GM18499 (cell line): ENCODE results near the gene COG5.
"Not testable (repeated sequence)": the region's sequence is repeated elsewhere in the genome, so short reads cannot be mapped to it uniquely, and the experiment has no call there.

Experiments used
- ATAC-seq: cut with Tn5 transposase; IDR thresholded peaks from one replicate; pipeline ENCODE4 v1.9.1; 2021; ENCODE audit warnings: moderate number of reproducible peaks; ENCODE audit not compliant: insufficient read depth, unreplicated experiment

COG5 gene

DNA sequence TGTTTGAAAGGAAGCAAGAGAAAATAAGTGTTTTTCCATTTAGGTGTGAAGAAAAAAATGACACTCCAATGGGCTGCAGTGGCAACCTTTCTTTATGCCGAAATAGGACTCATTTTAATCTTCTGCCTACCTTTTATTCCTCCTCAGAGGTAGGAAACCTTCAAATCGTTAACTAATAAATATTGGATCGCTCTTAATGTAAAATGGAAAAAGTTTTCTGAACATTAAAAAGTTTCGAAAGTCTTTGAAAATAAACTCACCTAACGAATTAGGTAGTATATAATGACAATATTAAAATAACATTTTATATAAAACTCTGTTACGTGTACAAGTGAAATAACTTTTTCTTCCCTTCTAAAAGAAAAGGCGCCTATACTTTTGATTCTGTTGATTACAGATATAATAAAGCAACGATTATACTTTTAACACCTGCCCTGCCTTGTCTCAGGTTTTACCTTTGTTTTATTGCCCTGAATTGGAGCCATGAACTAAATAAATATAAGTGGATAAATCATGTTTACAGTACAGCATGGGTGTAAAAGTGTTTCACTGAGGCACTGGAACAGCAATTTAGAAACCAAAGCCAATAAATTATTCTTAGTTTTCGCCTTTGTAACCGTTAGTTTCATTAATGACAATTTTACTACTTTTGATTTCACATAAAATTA is 17.1 kb upstream of the COG5 start:
- no peak for ATAC-seq

DNA sequence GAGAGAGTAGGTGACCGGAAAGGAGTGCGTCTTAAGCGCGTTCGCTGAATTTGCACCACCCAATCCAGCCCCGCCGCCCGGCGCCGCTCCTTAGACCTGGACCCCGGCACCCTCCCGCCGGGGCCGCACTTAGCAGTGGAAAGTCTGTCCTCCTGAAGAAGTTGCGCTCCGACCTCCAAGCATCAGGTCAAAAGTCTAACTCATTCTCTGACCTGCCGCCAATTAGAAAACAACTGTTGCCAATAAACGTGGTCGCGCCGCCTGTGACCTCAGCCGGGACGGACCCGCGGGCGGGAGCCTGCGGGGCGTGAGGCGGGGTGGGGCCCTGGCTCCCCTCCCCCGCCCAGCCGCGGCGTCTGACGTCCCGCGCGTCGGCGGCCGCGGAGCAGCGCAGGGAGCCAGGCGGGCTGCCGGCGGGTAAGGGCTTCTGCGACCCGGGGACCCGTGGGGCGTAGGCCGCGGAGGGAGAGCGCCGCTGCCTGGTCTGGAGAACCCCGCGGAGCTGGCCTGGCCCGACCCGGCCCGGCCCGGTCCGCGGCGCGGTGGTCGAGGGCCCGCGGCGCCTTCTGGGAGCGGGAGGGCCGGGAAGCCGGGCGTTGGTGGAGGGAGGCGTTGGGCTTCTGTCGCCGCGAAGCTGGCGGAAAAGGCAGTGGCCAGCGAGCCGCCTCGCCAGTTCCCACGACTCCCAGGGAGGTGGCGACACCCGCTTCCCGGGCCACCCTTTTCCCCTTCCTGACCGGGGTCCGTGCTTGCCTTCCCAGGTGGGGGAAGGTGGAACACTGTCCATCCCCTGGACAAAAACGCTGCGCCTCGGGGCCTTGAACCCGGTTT is 16.4 kb upstream of the COG5 start, which contains the start of gene BCAP29:
Gene BCAP29, plus strand, starts transcription at position 362 of the 831 bp plus-strand sequence. CDS start 527 bp downstream, outside the sequence.
- peak; percentile 58 for ATAC-seq

DNA sequence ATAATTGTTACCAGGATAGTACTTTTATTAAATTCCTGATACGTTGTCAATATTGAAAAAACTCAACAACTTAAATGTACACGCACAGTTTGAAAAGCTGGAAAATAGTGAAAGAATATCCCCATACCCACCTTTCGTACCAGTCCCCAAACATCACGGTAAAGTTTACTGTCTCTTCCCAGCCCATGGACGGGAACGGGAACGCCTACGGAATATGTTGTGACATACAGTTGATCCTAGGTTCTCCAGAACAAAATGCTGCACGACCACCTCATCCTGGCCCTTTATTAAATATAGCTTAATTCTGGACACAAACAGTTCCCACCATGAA is 15.8 kb upstream of the COG5 start:
- no peak for ATAC-seq

DNA sequence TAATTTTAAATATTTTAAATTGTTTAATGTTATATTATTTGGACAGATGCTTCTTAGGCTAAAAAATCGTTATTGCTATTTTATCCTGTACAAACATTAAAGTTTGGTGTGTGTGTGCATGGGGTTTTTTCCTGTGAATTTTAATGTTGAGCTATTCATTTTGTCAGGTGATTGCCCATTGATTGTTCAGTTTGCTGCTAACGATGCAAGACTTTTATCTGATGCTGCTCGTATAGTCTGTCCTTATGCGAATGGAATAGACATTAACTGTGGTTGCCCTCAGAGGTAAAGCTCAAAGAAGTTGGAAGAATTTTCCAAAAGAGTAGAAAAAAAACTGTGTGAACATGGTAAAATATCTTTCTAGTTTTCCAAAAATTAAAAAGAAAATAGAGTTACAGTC is 9.8 kb upstream of the COG5 start:
- no peak for ATAC-seq

DNA sequence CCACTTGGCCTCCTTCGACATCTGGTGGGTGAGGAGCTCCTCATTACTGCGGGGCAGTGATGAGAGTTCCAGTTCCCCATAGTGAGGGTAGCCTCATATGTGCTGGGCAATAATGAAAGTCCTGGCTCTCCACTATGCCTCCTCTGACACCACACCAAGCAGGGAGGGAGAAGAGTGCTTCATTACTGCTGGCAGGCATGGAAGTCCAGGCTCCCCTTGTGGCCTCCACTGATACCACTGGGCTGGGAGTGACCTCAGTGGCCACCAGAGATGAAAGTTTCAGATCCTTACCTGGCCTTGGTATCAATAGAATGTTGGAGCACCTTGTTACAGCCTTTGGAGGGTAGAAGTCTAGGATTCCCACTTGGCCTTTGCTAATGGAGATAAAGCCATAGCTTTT is 6.6 kb upstream of the COG5 start:
- ATAC-seq = no peak

GRCh38 chr7:107564553-107565298 is 1.0 kb upstream of the COG5 start:
- ATAC-seq = no peak

DNA sequence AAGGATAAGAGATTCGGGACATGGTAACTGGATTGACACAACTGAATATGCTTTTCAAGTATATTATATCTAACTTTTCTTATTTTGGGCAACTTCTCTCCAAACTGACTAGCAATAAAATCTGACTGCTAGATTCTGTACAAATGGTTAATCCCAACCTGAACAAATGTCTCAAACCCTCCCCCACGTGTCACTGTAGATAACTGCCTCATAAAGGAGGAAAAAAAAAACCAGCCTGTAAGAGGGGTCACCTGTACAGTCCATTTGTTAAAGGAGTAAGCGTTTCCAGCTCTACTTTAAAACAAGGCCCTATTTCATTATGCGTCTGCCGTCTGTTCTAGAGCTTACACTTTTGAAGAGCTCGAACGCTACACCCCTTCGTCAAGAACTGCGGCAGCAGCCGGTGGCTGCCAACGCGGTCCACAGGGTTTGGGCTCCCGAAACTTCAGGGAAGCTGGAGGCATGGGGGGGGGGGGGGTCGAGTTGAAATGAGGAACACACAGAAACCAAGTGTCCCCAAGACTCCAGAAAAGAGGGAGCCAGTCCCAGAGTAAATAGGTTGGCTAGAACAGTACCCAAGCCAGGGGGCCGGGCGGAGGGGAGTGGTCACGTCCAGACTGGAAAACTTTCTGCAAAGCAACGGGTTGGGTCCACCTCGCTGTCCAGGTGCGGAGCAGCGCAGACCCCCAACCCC is 492 bp downstream of the COG5 start:
- ATAC-seq = peak; percentile 34

DNA sequence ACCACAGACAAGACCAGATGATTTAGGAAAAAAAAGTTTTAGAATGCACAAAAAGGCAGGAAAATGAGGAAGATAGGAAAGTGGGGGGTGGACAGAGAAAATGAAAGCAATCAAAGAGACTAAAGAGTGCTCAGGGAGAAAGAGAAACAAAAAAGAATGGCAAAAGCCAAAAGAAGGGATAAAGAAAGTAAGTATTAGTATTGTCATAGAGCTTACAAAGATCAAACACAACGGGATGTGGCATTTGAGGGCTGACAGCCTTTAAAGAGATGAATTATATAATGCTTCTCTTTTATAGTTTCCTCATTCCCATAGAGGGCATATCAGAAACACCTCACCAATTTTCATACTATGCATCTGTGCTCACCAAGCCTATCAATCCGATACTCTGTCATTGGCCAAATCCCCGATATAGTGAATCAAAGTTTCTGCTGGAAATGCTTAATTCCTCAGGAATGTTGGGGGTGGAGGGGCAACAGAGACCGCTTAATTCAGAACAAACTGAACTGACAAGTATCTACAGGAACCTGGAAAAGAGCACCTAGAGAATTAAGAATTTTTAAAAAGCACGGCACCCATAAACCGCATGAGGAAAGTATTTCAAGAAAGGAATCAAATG is 2.7 kb downstream of the COG5 start:
- no peak for ATAC-seq

DNA sequence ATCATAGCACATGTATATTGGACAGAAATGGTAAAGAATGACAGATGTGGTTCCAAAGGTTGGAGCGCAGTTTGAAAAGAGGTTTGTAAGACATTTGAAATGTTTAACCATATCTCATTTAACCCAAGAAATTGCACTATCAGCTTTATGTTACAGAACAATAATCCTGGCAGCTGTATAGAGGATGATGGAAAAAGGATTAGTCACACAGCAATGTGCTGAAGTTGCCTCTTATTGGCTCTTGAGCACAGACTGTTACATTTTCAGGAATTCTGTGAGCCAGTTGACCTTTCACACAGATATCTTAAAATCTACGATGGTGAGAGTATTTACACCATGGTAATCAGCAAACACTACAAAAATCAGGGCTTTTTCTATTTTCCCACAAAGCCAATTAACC is 3.9 kb downstream of the COG5 start:
- no peak for ATAC-seq

- no peak for ATAC-seq
These were observed 7.8 kb downstream of the COG5 start for GRCh38 chr7:107555893-107556292.

GRCh38 chr7:107551936-107552335 is 11.8 kb downstream of the COG5 start:
- ATAC-seq = no peak

DNA sequence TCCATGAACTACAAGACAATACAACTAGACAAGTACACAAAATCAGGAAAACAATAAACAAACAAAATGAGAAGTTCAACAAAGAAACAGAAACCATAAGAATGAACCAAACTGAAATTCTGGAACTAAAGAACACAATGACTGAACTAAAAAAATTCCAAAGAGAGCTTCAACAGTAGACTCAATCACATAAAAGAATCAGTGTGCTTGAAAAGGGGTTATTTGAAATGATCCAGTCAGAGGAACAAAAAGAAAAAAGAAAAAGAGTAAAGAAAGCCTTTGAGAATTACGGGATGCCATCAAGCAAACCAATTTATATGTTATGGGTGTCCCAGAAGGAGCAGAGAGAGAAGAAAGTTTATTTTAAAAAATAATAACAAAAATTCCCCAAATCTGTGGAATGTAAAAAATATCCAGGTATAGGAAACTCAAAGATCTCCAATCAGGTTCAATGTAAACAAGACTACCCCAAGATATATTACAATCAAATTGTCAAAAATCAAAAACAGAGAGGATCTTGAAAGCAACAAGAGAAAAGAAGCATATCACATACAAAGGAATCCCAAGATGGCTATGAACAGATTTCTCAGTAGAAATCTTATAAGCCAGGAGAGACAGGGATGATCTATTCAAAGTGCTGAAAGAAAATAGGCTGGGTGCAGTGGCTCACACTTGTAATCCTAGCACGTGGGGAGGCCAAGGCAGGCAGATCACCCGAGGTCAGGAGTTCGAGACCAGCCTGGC is 18.7 kb downstream of the COG5 start:
- ATAC-seq = no peak

- no peak for ATAC-seq
These were observed 20.3 kb downstream of the COG5 start for GRCh38 chr7:107543338-107543993.

DNA sequence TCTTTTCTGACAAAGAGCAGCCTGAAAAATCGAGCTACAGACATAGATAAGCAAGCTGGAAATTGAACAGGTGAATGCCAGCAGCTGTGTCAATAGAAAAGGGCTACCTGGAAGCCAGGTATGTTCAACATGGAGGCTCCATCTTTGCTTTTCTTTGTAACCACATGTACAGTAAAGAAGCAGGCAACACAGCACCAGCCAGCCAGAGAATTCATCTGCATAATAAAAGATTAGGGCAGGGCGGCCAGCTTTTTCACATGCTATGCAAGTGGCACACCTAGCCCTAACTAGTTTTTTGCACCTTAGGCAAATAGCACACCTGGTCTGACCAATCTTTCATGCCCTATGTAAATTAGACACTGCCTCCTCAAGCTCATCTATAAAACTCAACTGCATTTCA is 25.7 kb downstream of the COG5 start:
- no peak for ATAC-seq

DNA sequence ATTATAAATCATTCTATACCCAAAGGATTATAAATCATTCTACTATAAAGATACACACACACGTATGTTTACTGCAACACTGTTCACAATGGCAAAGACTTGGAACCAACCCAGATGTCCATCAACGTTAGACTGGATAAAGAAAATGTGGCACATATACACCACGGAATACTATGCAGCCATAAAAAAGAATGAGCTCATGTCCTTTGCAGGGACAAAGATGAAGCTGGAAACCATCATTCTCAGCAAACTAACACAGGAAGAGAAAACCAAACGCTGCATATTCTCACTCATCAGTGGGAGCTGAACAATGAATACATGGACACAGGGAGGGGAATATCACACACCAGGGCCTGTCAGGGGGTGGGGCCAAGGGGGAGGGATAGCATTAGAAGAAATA is 26.5 kb downstream of the COG5 start:
- ATAC-seq = not testable (repeated sequence)

- no peak for ATAC-seq
These were observed 29.6 kb downstream of the COG5 start for GRCh38 chr7:107534139-107534538.

- ATAC-seq = no peak
These were observed 33.0 kb downstream of the COG5 start for GRCh38 chr7:107530751-107531150.

DNA sequence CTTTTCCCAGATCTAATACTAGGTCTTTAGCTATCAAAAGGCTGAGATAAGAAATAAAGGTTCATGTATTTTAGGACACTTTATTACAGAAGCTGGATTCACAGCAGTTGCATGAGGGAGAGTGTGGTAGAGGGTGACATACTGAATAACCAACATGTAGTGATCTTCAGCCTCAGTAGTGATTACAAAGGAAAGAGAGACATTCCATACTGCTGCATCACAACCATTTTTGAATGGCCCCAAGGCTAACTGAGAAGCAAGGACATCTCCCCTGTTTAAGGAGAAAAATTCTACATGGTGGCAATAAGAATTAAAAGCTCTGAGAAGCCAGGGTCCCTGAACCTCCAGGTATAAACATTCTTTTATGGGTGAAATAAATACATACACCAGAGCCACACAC is 35.3 kb downstream of the COG5 start:
- ATAC-seq = no peak

- ATAC-seq = no peak
These were observed 36.5 kb downstream of the COG5 start for GRCh38 chr7:107527196-107527595.
